HG02623 (cell line): Measurements from ENCODE around the gene PTCD2.
"Not testable (repeated sequence)": the region's sequence is repeated elsewhere in the genome, so short reads cannot be mapped to it uniquely, and the experiment has no call there.

Source experiments
- ATAC-seq: cut with Tn5 transposase; IDR thresholded peaks from one replicate; pipeline ENCODE4 v1.9.1; 2021; ENCODE audit warnings: moderate library complexity; ENCODE audit not compliant: unreplicated experiment

The PTCD2 gene

GRCh38 chr5:72377910-72378638 lies 57.9 kb downstream of the PTCD2 start:
- ATAC-seq, result no peak

GRCh38 chr5:72378639-72379289 lies 58.6 kb downstream of the PTCD2 start:
- no peak for ATAC-seq

- no peak for ATAC-seq
Observed at GRCh38 chr5:72379936-72380335, 59.8 kb downstream of the PTCD2 start.

GRCh38 chr5:72380492-72381274 lies 60.5 kb downstream of the PTCD2 start:
- ATAC-seq, result no peak

GRCh38 chr5:72383280-72383679 lies 63.1 kb downstream of the PTCD2 start:
- ATAC-seq, result no peak

GRCh38 chr5:72383726-72384125 lies 63.6 kb downstream of the PTCD2 start:
- ATAC-seq, result no peak

- no peak for ATAC-seq
Observed at GRCh38 chr5:72386639-72387038, 66.5 kb downstream of the PTCD2 start.

- ATAC-seq, result no peak
Observed at GRCh38 chr5:72387985-72388384, 67.8 kb downstream of the PTCD2 start.

- no peak for ATAC-seq
Observed at GRCh38 chr5:72388646-72389045, 68.5 kb downstream of the PTCD2 start.

GRCh38 chr5:72390836-72391235 lies 70.7 kb downstream of the PTCD2 start:
- no peak for ATAC-seq

GRCh38 chr5:72392326-72392733 lies 72.2 kb downstream of the PTCD2 start:
- no peak for ATAC-seq

- ATAC-seq, result no peak
Observed at GRCh38 chr5:72393052-72393451, 72.9 kb downstream of the PTCD2 start.

- no peak for ATAC-seq
Observed at GRCh38 chr5:72394688-72395087, 74.5 kb downstream of the PTCD2 start.

- no peak for ATAC-seq
Observed at GRCh38 chr5:72397836-72398235, 77.7 kb downstream of the PTCD2 start.

- ATAC-seq, result no peak
Observed at GRCh38 chr5:72400950-72401349, 80.8 kb downstream of the PTCD2 start.

- no peak for ATAC-seq
Observed at GRCh38 chr5:72402381-72402890, 82.3 kb downstream of the PTCD2 start.

- ATAC-seq, result no peak
Observed at GRCh38 chr5:72402959-72403628, 82.9 kb downstream of the PTCD2 start.

- ATAC-seq, result not testable (repeated sequence)
Observed at GRCh38 chr5:72404771-72405170, 84.6 kb downstream of the PTCD2 start.

GRCh38 chr5:72407078-72407477 lies 86.9 kb downstream of the PTCD2 start:
- ATAC-seq, result no peak

- ATAC-seq, result no peak
Observed at GRCh38 chr5:72407541-72407940, 87.4 kb downstream of the PTCD2 start.

- no peak for ATAC-seq
Observed at GRCh38 chr5:72408127-72408526, 88.0 kb downstream of the PTCD2 start.
